ENCODE measurements around the gene CACUL1.
"Not testable (repeated sequence)": the region's sequence is repeated elsewhere in the genome, so short reads cannot be mapped to it uniquely, and the experiment has no call there.

CACUL1 gene

DNA sequence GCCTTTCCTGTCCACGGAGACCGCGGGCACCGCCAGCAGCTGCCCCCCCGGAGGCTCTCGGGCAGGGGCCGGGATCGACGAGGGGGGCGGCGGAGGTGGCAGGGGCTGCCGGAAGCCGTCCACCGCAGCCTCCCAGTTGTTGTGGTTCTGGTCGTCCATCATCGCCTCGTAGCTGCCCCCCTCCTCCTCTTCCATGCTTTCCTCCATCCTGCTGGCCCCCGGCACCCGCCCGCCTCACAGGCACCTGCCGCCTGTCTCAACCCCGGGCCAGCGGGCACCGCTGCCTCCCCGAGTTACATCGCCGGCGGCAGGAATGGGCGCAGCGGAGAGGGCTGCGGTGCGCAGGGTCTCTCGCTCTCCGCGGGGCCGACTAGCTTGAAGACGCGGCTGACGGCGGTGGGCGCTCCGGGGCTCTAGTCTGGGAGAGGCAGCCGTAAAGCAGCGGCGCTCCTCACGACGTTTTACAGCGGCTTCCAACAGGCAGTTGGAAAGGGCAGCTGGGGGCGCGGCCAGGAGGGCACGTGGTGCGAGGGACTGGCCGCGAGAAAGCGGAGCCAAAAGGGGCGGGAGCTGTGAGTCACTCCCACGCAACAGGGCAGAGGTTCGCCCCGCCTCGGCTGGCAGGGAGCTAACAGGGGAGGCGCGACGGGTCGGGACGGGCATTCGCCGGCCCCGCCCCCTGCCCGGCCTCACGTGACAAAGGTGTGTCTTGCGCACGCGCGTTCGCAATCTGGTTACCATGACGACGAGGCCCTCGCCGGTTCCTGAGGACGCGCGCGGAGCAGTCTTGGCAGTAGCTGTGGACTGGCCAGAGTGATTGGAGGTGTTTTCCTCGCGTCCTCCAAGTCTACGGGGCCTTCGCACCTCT lies at the start of gene CACUL1:
Gene CACUL1, minus strand, starts transcription at position 415 of the 868 bp plus-strand sequence. Its CDS starts 208 bp downstream, at position 207.
- DNase-seq (ENCODE audit: low read depth in 2 of 2) = peak; percentile 98 to 99

- no peak for DNase-seq (ENCODE audit: low read depth in 2 of 2)
Measured at GRCh38 chr10:118804262-118804773, 49.5 kb upstream of the CACUL1 start.

DNA sequence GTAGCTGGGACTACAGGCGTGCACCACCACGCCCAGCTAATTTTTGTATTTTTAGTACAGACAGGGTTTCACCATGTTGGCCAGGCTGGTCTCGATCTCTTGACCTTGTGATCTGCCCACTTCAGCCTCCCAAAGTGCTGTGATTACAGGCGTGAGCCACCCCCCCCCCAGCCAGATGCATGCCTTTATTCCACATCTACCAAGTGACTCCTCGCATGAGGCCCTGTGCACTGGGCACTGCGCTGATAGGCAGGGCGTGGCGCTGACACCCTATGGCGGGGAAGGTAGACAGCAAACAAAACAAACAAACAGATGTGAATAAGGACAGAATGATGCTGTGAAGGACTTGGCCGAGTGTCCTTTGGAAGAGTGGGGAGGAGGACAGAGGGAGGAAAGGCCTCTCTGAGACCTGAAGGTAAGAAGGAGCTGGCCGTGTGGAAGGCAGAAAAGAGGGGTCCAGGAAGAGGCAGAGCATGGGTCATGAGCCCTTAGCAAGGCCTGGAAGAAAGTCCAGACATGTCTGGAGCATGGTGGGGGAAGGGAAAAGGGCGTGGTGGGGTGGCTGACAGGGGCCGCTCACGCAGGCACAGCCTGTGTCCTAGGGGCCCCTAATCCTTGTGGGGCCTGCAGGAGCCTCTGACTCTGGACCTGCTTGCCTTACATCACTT lies 47.5 kb upstream of the CACUL1 start:
- DNase-seq (ENCODE audit: low read depth in 2 of 2) = no peak

DNA sequence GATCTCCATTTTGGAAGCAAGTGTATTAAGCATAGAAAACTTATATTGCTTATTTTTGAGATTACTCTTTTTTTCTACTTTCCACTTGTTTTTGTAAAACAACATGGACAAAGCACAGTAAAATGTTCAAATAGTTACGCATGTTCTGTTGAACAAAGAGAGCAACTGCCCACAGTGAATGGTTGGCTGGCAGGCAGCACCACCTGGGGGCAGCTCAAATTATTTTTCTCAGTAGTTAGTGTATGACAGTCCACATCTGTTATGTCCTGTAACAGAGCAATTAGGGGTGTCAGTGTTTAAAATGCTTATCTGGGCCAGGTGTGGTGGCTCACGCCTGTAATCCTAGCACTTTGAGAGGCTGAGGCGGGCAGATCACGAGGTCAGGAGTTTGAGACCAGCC lies 46.1 kb upstream of the CACUL1 start:
- DNase-seq (ENCODE audit: low read depth in 2 of 2) = no peak

- no peak for DNase-seq (ENCODE audit: low read depth in 2 of 2)
Measured at GRCh38 chr10:118799777-118800176, 45.0 kb upstream of the CACUL1 start.

- no peak for DNase-seq (ENCODE audit: low read depth in 2 of 2)
Measured at GRCh38 chr10:118798231-118798662, 43.5 kb upstream of the CACUL1 start.

GRCh38 chr10:118794971-118795370 lies 40.2 kb upstream of the CACUL1 start:
- not testable (repeated sequence) for DNase-seq (ENCODE audit: low read depth in 2 of 2)

DNA sequence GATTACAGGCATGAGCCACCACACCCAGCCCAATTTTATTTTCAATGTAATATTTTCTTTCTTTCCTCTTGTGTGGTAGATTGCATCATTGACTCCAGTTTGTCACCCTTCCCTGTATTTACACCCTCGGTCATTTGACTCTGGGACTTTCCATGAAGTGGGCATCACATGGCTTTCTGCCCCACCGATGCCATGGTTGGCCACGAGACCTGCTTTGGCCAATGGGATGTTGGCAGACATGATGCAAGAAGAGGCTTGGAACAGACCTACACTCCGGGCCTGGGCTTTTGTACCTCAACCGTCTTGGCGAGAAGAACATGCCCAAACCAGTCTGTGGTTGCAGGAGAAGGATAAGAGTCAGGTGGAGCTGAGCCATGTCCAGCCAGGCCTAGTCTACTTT lies 38.8 kb upstream of the CACUL1 start:
- DNase-seq (ENCODE audit: low read depth in 2 of 2) = no peak

GRCh38 chr10:118792526-118792925 lies 37.8 kb upstream of the CACUL1 start:
- DNase-seq (ENCODE audit: low read depth in 2 of 2) = no peak

DNA sequence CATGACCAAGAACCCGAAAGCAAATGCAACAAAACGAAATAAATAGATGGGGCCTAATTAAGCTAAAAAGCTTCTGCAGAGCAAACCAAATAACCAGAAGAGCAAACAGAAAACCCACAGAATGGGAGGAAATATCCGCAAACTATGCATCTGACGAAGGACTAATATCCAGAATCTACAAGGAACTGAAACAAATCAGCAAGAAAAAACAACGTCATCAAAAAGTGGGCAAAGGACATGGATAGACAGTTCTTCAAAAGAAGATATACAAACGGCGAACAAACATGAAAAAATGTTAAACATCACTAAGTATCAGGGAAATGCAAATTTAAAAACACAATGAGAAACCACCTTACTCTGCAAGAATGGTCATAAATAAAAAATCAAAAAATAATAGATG lies 35.3 kb upstream of the CACUL1 start:
- DNase-seq (ENCODE audit: low read depth in 2 of 2) = no peak

DNA sequence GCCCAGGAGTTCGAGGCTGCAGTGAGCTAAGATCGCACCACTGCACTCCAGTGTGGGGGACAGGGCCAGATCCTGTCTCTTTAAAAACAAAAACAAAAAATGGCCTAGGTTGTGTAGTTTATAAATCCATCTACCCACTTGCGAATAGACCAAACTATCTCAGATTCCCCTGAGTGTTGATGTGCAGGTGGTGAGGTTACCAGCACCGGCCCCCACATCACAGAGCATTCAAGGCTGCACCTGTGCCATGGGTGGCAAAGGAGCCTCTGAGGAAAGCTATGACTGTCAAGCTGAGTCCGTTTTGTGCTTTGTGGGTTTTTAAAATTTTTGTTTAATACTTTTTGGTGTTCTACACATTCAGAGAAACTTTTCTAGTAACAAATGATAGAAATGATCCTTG lies 30.8 kb upstream of the CACUL1 start:
- no peak for DNase-seq (ENCODE audit: low read depth in 2 of 2)

DNA sequence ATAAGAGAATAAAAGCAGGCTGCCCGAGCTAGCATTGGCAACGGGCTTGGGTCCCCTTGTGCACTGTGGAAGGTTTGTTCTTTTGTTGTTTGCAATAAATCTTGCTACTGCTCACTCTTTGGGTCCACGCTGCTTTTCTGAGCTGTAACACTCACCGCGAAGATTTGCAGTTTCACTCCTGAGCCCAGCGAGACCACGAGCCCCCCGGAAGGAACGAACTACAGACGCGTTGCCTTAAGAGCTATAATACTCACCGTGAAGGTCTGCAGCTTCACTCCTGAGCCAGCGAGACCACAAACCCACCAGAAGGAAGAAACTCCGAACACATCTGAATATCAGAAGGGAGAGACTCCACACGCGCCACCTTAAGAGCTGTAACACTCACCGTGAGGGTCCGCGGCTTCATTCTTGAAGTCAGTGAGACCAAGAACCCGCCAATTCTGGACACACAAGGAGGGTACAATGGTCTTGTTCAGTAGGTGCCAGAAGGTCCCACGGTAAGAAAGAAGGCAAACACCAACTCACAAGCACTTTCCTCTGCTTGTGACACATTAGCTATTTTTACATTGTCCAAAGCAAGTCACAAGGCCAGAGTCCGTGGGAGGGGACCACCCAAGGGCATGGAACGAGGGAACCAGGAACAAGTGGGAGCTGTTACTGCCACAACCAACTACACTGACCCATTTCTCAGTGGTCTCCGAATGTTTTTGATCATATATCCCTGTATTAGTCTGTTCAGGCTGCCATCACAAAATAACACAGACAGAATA lies 29.2 kb upstream of the CACUL1 start:
- no peak for DNase-seq (ENCODE audit: low read depth in 2 of 2)

GRCh38 chr10:118782916-118783465 lies 28.2 kb upstream of the CACUL1 start:
- DNase-seq (ENCODE audit: low read depth in 2 of 2) = not testable (repeated sequence)

GRCh38 chr10:118781541-118781940 lies 26.8 kb upstream of the CACUL1 start:
- no peak for DNase-seq (ENCODE audit: low read depth in 2 of 2)

DNA sequence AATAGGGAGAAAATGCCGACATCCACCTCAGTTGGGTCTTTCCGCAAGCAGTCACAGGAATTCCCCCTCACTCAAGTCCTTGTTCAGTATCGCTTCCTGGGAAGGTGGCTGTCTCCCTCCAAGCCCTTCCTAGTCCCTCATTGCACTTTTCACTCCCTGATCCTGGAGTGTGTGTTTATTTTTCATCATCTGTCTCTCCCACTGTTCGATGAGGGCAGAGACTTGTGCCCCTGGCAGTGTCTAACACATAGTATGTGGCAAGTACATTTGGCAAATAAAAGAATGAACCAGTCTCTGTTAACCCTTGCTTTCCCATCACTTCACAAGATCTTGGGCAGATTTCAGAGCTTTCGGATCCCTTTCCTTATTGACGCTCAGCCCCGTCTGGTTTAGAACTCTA lies 24.0 kb upstream of the CACUL1 start:
- DNase-seq (ENCODE audit: low read depth in 2 of 2) = no peak

- DNase-seq (ENCODE audit: low read depth in 2 of 2) = no peak
Measured at GRCh38 chr10:118776960-118777359, 22.2 kb upstream of the CACUL1 start.

DNA sequence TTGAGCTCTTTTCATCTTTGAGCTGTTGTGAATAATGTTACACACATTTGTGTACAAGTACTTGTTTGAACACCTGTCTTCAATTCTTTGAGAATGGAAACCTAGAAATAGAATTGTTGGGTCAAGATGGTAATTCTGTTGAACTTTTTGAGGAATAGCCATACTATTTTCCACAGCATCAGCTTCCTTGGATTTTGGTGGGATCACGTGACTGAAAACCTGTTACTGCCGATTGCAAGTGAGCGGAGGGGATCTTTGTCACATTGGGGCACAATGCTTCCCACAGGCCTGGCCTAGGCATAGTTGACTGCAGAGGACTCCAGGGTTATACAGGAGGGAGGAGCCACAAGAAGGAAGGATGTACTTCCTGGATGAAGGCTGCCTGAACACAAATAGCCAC lies 21.3 kb upstream of the CACUL1 start:
- no peak for DNase-seq (ENCODE audit: low read depth in 2 of 2)

- DNase-seq (ENCODE audit: low read depth in 2 of 2) = no peak
Measured at GRCh38 chr10:118775478-118775877, 20.7 kb upstream of the CACUL1 start.

- no peak for DNase-seq (ENCODE audit: low read depth in 2 of 2)
Measured at GRCh38 chr10:118773041-118773440, 18.3 kb upstream of the CACUL1 start.

DNA sequence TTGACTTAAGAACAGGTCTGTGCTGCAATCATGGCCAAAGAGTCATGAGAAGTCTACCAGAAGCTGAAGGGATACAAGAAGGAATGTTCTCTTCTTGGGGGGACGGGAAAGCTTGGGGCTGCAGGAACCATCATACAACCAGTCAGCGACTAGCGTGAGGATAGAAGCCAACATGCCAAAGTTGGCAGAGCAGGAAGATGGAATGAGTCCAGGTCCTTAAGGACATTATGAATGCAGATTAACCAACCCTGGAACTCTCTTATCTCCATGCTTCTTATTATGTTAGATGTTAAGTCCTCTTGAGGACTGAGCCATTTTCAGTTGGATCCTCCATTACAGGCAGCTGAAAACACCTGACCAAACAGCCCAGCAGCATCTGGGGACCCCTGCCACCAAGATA lies 17.2 kb upstream of the CACUL1 start:
- no peak for DNase-seq (ENCODE audit: low read depth in 2 of 2)

DNA sequence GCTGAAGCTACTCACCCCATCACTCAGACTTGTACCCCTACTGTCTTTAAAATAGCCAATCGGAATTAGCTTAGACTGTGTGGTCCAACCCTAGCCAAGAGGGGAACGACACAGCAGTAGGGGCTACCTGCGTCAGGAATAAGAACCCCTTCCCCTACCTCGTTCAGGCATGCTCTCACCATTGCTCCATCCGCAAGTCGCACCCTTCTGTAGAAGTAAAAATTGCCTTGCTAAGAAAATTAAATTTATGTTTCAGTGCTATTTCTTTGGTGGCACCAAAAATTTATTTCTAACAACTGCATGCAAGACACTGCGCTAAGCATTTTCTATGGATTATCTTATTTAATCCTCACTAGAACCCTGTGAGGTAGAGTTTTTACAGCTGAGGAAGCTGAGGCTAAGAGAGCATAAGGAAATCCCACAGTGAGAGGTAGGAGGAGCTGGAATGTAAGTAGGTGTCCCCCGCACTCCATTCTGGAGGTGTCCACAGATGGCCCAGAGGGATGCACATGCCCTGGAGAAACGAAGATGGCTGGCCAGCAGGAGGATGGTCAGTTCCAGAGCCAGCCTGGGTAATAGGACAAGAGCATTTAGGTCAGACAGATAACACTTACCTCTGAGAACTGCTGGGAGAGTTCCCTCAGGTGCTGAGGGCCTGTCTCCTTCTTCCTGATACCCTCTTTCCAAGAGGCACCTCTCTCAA lies 15.3 kb upstream of the CACUL1 start:
- no peak for DNase-seq (ENCODE audit: low read depth in 2 of 2)

Data from stimulated activated CD4-positive, alpha-beta T cell treated with anti-CD3 and anti-CD28 coated beads, Interleukin-12 subunit alpha, Interleukin-12 subunit beta, amount 100 ng/mL, for 24 hours (primary cell).